ENCODE results near the gene ZNF367.
"Not testable (repeated sequence)": the region's sequence is repeated elsewhere in the genome, so short reads cannot be mapped to it uniquely, and the experiment has no call there.

ZNF367 gene

DNA sequence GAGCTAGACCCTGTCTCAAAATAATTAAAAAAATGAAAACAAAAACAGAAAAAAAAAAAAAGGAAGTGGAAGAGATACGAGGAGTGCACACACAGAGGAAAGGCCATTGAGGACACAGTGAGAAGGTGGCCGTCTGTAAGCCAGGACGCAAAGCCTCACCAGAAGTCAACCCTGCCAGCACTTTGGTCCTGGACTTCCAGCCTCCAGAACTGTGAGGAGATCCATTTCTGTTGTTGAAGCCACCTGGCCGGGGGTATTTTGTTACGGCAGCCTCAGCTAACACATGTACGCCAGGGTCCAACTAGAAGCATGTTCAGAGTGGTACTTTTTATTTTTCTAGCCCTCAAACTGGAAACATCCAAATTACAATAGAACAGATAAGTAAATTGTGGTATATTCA is 56.5 kb downstream of the ZNF367 start:
- no peak for DNase-seq (ENCODE audit: low read depth in 2 of 2)

DNA sequence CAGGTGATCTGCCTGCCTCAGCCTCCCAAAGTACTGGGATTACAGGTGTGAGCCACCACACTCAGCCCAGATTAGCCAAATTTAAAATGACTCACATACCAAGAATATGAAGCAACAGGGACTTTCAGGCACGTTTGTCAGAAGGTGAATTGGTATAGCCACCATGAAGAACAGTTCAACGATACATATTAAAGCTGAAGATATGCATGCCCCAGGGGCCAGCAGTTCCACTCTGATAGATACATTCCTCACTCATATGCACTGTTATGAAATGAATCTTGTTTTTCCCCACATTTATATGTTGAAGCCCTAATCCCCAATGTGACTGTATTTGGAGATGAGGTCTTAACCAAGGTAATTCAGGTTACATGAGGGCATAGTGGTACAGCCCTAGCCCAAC is 57.2 kb downstream of the ZNF367 start:
- DNase-seq (ENCODE audit: low read depth in 2 of 2): no peak

GRCh38 chr9:96360523-96360922 is 57.6 kb downstream of the ZNF367 start:
- not testable (repeated sequence) for DNase-seq (ENCODE audit: low read depth in 2 of 2)

DNA sequence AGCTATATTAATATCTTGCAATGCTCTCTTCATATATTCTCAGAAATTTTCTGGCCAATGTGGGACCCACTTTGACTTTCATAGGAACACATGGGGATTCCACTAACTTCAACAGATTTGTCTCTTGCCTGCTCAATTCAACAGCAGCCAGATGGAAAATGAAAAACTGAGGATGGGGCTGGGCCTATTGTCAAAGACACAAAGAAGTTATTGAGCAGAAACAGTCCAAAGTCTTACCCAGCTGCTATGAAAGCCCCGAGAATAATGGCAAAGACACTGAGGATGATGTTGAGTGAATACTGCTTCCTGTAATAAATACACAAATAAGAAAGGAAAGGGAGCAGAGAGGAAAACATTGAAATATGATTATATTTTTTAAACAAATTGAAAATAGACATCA is 67.3 kb downstream of the ZNF367 start:
- no peak for DNase-seq (ENCODE audit: low read depth in 2 of 2)

DNA sequence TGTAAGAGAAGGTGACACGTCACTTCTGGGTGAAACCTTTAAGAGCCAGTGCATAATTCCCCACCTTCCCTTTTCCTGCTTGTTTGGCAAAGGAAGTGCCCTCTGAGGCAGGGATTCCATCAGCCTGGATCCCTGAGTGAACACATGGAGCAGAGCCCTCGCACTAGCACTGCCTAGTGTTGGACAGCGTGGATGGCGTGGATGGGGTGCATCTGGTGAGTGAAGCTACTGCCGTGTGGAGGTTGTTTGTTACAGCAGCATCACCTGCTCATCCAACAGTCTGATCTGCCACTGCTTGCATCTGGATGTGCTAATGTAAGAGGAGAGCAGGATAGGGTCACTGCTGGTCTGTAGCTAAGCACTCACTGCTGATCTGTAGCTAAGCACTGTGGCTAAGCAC is 69.9 kb downstream of the ZNF367 start:
- DNase-seq (ENCODE audit: low read depth in 2 of 2): no peak

DNA sequence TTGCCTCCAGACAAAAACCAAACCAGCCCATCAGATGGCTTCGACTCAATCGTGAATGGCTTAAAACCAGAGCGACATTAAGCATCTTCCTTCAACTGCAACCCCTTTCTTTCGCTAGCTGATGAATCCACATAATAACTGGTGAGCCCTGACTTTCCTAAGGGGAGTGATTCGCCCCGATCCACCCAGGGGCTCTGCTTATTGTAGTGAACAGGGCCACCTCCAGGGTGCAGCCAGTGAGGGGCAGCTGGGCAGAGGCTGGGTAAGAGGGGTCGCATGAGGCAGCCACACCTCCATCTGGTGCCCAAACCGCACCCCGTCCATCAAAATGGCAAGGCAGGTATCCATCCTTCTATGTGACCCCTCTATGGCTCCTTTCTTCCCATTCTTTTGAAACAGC is 72.6 kb downstream of the ZNF367 start:
- DNase-seq (ENCODE audit: low read depth in 2 of 2): no peak

DNA sequence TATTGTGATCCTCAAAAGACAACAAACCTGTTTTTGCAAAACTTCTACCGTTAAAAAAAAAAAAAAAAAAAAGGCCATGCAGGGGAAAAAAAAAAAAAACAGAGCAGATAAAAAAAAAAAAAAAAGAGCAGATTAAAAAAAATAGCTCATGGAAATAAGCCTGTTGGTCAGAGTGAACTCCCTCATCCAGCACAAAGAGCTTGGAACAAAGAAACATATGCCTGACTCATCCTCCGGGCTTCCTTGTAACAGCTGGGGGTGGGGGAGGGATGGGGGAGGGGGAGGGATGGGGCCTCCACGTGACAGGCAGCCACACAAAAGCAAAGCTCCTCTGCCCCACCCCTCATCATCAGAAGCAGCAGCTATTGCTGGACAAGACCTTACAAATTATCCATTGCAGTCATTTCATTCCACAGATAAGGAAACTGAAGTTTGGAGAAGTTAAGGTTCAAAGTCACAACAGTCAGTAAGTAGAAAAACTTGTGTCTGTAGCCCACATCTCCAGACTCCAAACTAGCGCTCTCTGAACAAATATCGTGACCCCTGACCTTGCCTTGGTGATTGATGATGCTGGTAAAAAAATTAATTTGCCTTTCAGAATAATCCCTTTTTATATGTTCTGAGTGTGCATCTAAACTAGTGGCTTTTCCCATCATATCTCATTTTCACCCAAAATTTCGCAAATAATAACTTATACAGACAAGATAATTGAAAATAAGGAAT is 73.6 kb downstream of the ZNF367 start:
- DNase-seq (ENCODE audit: low read depth in 2 of 2): no peak

DNA sequence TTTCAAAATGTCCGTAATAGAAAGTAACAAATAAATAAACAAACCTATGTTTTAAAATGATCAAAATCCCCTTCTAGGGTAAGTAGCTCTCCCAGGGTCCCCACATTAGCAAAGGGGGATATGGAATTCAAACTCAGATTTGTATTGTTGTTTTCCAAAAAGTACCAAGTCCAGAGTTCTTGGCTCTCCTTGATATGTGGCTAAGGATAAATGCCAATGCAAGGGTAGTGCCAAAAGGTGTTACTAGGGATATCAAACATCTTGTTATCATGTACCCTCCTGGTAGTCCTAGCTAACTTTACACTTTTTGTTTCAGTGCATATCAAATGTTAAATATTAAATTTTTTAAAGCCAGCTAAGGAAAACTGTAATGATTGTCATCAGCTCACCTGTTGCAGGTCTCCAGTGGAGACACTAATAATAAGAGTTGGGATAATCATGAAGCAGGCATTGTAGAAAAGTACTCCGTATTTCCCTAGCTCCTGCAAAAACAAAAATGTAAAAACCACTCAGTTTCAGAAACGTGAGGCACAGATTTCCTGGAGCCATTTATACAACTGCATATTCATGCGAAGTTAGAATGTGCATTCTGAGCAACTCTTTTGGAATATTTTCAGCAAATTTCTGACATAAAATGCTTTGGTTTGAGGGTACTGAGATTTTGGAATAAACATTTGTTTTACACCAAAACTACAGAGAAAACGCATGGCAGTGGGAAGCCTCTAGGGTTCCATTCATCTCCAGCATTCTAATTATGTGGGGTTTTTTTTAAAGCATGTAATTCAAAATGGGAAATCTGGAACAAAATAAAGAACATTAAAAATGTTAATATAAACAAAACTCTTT is 74.4 kb downstream of the ZNF367 start:
- no peak for DNase-seq (ENCODE audit: low read depth in 2 of 2)

DNA sequence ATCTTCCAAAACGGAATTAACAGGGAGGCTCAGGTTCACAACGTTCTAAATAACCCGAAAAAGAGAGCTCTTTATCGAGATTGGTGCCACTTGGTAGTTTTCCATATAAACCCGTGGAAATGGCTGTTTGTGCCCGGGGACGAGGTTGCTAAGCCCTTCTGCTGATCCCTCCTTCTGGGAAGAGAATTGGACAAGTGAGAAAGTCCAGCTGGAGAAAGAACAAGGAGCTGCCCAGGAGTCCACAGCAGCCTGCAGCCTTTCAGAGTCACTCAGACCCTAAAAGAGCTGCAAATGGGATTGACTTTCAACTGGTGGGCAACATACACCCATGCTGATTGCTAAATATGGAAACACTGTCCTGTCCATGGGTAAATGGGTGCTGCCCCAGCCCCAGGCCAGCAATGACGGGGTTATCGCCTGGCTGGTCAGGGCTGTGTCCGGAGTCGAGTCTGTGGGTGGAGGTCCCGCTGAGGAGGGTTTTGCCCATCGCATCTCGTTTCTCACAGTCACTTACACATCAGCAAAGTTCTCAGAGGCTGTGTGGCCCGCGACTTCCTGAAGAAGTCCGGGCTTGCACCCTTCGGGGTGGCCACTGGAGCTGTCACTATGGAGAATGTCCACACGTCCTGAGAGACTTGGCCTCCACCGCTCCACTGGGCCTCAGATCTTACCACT is 75.5 kb downstream of the ZNF367 start:
- no peak for DNase-seq (ENCODE audit: low read depth in 2 of 2)

- no peak for DNase-seq (ENCODE audit: low read depth in 2 of 2)
Observed at GRCh38 chr9:96340707-96341106, 77.5 kb downstream of the ZNF367 start.

- no peak for DNase-seq (ENCODE audit: low read depth in 2 of 2)
Observed at GRCh38 chr9:96338299-96338698, 79.9 kb downstream of the ZNF367 start.

All from stimulated activated CD4-positive, alpha-beta T cell treated with anti-CD3 and anti-CD28 coated beads, Interleukin-1b, Interleukin-23, amount 100 ng/mL, for 4 hours (primary cell).